NCI-H1436 treated with DMSO at 0.1 percent for 48 hours (cell line): ENCODE data around the gene PDIA6.
"Not testable (repeated sequence)": the region's sequence is repeated elsewhere in the genome, so short reads cannot be mapped to it uniquely, and the experiment has no call there.

Experiments used
- DNase-seq: peaks from one replicate; lab custom pipeline; 2025; lab: John Stamatoyannopoulos, UW

Gene PDIA6

DNA sequence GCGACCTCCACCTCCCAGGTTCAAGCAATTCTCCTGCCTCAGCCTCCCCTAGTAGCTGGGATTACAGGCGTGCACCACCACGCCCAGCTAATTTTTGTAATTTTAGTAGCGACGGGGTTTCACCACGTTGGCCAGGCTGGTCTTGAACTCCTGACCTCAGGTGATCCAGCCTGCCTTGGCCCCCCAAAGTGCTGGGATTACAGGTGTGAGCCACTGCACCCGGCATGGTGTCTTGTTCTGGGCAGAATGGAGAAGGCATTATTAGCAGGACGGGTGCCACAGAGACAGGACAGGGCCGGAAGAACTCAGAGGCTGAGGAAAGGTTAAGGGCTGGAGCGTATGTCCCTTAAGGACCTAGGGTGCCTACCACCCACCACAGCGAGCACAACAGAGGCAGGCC lies 31.8 kb downstream of the PDIA6 start:
- DNase-seq = not testable (repeated sequence)

DNA sequence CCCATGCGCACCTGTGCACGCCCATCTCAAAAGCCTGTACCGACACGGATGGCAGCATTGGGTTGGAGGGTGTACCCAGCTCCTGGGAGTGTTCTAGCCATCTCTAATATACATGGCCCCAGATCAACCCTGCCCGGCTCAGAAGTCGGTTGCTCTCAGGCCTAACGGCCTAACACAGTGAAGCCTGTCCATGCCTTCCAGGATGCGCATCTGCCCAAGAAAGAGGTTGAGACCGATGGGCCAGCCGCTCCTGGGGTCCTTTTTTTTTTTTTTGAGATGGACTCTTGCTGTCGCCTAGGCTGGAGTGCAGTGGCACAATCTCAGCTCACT lies 32.1 kb downstream of the PDIA6 start:
- no peak for DNase-seq

DNA sequence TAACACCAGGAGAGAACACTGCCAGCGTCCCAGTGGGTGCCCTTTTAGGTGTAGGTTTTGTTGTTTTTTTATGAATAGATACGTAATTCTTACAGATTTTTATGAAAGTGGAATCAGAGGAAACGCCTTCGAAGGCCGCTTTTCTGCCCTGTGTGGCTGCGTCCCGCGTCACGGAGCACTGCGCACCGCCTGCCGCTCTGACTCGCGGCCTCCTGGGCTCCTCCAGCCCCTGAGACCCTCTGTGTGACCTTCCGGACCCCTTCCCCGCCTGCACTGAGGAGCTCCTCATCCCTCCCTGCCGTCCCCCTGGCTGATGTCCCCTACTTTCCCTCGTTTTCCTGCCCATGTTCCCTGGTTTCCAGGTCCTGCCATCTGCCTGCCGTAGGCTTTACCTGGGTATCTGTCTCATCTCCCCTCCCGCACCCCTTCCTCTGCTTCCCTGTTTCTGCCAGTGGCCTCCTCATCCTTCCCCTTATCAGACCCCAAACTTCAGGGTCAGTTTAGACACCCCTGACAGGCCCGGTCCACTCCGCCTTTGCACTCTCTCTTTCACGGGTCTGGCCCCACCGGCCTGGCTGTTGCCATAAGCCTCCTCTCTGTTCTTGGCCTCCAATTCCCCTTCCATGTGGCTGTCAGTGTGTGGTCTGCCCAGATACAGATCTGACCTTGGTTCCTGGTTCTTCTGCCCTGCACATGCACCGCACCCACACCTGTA lies 32.7 kb downstream of the PDIA6 start:
- no peak for DNase-seq

DNA sequence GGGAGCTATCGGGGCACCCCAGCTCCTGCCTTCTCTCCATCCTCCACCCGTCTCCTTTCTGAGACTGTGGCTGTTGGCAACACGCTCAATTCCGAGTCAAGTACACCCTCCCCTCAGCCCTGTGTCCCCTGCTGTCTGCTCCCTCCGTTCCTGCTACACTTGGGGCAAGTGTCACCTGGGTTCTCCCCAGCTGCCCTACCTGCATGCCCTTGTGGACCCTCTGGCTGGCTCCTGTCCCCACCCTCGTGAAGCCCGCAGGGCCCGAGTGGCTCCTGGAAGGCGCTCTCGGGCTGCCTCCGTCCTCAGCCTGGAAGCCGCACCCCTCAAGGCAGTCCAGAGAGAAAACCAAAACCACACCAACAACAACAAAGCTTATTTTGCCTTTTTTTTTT lies 33.9 kb downstream of the PDIA6 start:
- no peak for DNase-seq

DNA sequence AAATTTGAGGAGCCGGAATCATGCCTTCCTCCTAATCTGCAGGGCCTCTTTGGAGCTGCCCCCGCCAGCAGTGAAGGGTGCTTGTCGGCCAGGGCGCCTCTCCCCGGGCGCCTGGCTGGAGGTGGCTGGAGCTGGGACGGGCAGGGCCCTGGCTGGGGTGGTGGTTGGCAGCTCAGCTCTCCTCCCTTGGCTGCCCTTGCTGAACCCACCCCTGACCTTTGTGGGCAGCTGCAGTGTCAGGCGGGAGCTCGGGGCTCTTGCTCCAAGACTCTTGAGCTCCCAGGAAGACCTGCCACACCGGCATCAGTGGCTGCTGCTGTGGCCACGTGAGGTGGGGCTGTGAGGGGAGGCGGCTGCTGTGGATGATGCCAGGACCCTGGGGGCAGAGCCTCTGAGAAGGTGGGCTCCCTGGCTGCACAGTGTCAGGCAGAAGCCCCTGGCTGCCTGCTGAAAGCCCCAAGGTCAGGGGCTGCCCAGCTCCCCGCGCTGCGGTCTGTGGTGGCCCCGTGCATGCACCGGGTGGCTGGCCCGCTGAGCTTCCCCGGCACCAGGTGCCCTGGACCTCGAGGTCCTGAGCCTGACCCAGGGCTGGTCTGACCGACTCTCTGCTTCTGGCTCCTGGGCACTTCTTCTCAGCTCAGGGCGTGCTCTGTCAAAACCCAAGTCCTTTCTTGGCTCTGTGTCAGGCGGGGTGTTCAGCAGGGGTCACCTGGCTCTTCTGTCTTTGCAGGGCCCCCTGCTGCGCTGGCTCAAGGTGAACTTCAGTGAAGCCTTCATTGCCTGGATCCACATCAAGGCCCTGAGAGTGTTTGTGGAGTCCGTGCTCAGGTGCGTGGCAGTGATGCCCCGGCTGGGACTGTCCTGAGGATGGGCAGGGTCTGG lies 34.5 kb downstream of the PDIA6 start:
- DNase-seq = no peak

DNA sequence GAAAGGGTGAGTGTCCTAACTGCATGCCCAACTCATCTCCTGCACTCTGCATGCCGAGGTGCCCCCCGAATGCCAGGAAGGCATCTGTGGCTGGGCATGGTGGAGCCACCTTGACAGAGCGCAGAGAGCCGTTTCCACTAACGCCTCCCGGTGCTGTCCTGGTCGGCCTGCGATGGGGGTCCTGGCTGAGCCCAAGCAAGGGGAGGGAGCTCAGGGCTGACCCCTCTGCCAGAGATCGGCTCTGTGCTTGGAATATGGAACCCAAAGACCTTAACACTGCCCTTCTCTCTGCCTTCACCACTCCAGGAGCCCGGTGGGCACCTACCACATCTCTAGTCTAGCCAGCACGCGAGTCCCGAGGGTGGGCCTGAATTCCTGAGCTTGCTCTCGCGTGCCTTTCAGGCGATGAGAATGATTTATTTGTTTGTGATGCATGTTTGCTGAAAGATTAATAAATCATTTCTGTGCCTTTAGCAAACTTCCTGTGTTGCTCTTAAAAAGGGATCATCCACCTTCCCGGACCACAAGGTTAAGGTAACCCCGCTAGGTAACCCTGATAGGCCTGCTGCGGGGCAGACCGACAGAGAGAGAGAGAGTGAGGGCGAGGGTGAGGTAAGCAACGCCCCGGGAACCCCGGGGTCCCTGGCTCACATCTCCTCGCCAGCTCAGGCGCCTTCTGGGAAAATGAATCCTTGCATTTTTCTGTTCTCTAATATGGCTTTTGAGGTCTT lies 35.3 kb downstream of the PDIA6 start:
- no peak for DNase-seq

DNA sequence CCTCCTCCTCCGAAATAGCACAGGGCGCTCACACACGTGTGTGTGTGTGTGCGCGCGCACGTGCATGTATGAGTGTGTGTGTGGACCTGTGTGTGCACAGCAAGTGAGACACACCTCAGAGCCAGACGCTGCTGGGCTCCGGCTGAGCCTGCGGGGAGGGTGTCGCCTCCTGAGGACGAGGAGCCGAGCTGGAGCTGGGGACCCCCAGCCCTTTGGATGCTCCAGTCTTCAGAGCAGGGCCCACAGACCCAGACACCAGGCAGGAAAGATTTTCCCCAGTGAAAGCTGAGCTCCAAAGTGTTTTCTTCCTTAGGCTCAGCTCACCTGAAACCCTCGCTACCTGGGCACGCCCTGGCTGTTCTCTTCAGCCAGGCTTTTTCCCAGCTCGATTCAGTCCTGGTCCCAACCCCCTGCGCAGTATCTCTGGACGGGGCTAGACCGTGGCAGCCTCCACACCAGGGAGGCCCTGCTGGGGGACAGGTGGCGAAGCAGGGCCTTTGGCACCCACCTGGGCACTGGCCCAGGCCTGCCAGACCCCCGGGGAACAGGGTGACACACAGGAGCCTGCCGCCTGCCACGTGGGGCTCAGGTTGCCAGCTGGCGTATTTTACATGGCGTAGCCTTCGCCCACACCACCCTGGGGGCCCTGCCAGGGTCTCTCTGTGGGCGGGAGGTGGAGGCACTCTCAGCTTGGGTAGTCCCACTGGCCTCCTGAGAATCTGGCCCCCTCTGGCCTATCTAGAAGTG lies 36.2 kb downstream of the PDIA6 start:
- no peak for DNase-seq

DNA sequence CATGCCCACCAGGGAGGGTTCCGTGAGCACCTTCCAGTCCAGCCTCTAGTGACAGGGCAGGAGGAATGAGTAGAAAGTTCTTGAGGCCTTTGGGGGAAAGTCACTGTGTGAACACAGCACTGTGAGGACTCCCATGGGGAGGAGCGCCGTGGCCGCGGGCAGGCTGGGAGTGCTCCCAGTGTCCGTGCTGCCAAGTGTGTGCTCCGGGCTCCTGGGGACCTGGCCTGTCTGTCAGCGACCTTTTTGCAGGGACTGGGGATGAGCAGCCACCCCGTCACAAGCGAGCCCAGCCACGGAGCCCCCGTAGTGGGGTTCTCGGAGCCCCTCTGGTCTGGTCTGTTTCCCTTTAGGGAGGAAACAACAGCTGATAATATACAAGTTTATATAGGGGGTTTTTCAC lies 36.8 kb downstream of the PDIA6 start:
- DNase-seq = no peak

DNA sequence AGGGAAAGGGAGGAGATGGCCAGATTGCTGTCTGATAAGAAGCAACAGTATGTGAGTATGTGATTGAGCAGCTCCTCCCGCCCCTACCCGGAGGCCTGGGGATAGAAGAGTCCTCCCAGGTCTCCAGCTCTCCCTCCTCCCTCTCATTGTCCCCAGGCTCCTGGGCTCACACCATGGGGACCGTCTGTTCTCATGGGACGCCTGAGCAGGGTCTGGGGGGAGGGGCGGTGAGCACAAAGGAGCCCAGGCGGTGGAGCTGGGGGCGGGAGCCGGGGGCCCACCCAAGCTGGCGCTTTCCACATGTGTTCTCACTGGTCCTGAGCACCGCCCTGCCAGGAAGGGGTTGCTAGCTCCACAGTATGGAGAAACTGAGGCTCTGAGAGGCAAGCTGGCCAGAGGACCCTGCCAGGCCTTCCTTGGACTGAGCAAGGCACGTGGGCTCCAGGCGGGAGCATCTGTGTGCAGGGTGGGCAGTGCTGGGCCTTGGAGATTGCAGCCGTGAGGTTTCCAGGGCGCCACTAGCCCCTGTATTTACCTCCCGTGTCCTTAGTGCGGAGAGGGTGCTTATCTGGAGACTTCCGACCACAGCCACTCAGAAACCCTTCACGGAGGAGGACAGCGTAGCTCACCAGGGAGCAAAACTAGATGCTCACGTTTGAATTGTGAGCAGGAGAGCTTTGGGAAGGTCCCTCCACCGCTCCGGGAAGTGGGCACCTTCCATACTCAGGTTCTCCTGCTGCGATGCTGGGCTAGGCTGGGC lies 37.4 kb downstream of the PDIA6 start:
- DNase-seq = no peak

DNA sequence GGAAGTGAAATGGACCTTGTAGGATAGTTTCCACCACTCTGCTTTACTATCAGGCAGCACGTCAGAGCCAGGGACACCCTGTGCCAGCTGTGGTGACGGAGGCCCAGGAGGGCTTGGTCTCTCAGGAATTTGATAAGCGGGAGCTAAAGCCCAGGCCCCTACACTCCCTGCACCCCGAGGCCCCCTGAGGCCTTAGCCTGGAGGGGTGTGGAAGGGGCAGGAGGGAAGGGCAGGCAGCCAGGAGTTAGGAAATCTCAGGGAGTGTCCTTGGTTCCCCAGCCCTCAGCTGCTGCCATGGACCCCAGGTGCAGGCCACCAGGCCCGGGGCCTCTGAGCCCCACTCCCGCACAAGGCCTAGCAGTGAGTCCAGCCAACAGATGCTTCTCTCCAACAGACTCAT lies 38.2 kb downstream of the PDIA6 start:
- no peak for DNase-seq

DNA sequence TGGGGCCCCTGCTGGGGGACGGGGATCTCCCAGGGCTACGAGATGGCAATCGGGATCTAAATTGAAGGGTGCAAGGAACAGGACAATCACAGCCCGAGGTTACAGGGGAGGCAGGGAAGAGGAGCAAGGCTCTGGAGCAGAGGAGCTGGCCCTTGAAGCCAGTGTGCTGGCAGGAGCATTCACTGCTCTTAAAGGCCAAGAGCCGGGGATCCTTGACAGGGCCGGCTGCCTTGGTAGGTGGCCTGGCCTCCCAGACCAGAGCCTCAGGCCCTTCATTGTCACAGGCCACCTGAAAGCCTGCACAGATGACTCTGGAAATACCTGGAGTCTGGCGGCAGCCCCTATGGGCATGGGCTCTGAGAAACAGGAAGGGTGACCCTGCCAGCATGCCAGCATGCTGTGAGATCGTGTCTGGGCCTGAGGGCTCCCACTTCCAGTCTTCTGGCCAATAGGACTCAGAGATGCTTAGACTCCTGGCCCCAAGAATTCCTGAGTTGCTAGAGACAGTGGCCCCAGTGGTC lies 38.7 kb downstream of the PDIA6 start:
- no peak for DNase-seq

DNA sequence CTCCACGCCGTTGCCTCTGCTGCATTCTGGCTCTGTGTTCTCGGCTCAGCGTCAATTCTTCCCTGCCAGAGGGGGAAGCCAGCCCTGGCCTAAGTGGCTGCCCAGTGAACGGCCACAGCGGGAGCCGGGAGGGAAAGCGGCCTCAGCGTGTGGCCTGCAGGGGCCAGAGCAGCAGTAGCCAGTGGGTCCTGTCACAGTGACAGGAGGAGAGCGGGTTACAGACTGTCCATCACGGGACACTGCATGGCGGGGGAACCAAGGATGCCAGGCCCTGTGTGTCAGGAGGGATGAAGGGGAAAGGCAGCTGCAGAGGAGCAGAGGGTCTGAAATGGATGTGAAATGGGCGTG lies 39.7 kb downstream of the PDIA6 start:
- no peak for DNase-seq

DNA sequence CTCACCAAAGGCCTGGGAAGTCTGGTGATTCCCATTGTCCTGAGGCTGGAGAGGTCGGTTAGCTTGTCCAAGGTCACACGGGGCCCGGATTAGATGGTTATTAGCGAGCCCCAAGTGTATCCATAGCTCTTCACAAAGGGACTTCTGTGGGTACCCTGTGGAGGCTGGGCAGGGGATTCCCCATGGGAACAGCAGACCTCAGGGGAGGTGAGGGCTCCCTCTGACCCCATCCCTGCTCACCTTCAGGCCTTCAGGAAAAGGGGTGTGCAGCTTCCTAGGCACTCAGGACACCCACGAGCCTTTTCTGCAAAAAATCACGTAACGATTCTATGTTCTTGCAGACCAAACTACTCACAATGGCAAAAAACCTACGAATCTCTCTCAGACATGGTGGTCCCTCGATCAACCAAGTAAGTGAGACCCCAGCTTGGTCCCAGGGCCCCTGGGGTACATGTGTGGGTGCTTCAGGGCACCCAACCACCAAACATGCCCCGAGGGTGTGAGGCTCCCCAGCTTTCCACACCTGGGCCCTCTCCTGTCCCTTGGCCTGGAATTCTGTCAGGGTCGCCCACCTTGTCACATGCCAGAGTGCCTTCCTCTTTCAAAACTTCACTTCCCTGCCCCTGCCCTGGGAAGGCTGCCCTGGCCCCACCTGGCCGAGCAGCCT lies 40.3 kb downstream of the PDIA6 start:
- no peak for DNase-seq

DNA sequence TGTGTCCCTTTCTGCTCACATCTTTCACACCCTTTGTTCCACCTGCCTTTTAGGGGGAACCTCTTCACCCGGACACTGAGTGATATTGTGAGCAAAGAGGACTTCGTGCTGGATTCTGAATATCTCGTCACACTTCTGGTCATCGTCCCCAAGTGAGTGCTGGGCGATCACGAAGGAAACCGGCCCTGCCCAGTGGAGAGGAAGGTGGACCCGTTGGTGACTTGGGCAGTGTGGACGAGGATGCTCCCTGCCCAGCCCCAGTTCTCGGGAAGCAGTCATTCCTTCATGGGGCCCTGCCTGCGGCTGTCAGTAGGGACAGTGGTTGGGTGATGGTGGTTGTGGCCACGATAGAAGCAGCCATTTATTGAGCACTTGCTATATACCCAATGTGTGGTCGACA lies 40.8 kb downstream of the PDIA6 start:
- no peak for DNase-seq

DNA sequence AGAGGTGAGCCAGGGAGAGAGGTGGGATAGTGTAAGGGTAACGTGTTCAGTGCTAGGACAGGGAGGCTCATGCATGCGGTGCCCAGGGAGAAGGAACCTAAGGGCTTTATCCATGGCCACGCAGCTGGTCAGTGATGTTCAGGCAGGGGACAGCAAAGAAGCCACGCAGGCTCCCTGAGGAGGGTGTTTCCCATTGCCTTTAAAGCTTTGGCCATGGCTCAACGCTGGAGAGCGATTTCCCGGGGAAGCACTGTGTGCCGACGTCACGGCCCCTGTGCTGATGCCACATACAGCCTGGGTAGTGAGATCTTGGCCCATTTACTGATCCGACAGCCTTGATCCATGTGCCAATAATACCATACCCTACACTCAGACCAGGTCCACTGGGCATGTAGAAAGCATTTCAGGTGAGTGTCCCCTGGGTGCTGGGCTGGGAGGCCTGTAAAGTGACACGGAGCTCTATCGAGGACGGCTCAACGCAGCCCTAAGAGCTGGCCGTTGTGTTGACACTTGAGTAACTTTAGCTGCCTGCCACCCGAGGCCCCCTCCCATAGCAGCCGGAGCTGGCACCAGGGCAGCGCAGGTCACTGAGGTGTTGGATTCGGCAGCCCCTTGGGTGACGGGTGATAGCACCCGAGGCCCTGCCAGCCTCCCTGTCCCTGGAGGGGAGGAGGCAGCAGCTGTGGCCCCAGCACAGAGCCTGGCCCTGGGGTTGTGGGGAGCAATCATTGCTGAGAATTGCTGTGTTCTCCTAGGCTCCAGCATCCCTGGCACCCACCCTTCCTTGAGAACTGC lies 41.4 kb downstream of the PDIA6 start:
- DNase-seq = no peak

DNA sequence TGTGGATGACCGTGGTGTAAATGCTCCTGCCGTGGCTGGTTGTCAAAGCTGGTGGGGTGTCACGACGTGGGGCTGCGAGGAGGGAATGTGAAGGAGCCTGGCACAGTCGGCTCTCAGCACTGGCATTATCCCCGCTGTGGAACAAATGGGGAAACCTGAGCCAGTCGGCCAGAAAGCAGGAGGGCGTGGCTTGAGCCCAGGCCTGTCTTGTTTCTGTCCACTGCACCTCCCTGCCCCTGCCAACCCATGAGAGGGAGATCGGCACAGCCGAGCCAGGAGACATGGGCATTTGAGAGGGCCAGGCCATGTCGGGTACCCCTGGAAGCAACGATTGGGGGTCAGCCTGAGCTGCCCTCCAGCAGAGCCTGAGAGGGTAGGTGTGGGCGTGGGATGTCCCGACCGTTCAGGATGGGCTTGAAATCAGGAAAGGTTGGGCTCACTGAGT lies 44.5 kb downstream of the PDIA6 start:
- DNase-seq = no peak

DNA sequence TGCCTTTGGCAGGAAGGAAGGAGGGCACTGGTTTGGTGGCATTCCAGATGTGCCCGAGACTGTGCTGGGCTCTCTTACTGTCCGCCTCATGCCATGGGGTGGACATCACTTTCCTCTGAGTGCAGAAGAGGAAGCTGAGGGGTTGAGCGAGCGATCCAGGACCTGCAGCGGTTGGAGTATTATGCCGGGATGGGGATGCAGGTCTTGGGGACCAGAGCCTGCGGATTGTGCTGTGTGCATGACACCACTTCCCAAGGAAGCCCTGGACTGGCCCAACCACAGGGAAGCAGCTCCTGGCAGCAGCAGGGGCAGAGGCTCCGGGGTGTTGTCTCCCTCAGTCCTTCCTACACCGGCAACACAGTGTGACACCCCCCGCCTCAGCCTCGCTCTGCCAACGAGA lies 46.7 kb downstream of the PDIA6 start:
- no peak for DNase-seq

DNA sequence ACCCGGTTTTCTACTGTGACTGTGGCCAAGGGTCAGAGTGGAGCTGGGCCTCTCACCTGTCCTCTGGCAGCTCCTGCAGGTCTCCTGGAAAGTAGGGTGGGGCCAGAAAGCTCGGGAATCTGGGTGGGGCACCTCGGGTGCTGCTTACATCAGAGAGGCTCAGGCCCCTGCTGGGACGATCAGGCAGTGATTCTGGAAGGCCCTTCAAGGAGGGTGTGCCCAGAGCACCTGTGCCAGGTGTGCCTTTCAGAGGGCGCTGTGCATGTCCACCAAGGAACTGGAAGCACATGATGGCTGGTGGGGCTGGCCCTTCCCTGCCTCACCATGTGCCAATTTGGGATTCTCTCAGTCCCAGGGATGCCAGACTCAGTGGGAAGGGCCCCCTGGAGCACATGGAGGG lies 47.1 kb downstream of the PDIA6 start:
- no peak for DNase-seq

DNA sequence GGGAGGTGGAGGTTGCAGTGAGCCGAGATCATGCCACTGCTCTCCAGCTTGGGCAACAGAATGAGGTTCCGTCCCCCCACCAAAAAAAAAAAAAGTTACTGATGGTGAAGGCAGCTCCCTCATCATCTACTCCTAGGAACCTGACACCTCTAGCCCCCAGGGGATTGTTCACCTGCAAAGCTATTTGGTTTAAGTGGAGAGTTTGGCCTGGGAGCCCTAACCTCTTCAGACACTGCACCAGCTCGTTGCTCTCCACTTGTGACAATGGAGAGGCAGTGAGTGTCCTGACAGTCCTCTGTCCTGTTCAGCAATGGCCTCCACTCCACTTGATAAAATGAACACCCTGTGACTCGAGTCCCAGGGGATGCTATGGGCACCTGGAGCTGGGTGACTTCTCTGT lies 47.7 kb downstream of the PDIA6 start:
- DNase-seq = no peak
